Neuron (in vitro differentiated cells): Measurements from ENCODE around the gene DPY19L3.
A peak's percentile ranks its signal among the peaks of the same experiment; 100 is the strongest.
"Not testable (repeated sequence)": the region's sequence is repeated elsewhere in the genome, so short reads cannot be mapped to it uniquely, and the experiment has no call there.

Source experiments
- H2AFZ ChIP-seq: one replicate; pipeline ENCODE4 v1.6.1; 2013; ENCODE audit warnings: low read depth, mild to moderate bottlenecking, inconsistent platforms, low read length, moderate library complexity
- H3K27me3 ChIP-seq: one replicate; pipeline ENCODE4 v1.6.1; 2013; ENCODE audit warnings: low read length; ENCODE audit not compliant: insufficient read depth
- H3K36me3 ChIP-seq: one replicate; pipeline ENCODE4 v1.6.1; 2013; ENCODE audit warnings: low read length; ENCODE audit not compliant: insufficient read depth
- H3K4me1 ChIP-seq: one replicate; pipeline ENCODE4 v1.6.1; 2013; ENCODE audit warnings: low read length; ENCODE audit not compliant: insufficient read depth
- H3K4me3 ChIP-seq: 2 replicates; pipeline ENCODE4 v1.5.1; 2013; ENCODE audit warnings: mild to moderate bottlenecking, low read length, moderate library complexity
- H3K9me3 ChIP-seq: one replicate; pipeline ENCODE4 v1.6.1; 2013; ENCODE audit warnings: low read length

Gene DPY19L3

GRCh38 chr19:32404213-32404932, 1.2 kb upstream of the DPY19L3 start:
- Histone ChIP-seq H3K36me3 (peaks cover 16% of the 10 kb centered on the region), H3K4me1 (peaks cover 21% of the 10 kb centered on the region), H2AFZ (peak overlapping the region; percentile 65), H3K27me3 (no peaks in the 10 kb centered on the region), H3K9me3 (no peaks in the 10 kb centered on the region), H3K4me3 (peak overlapping the region; percentile 96)

GRCh38 chr19:32404933-32405430, 588 bp upstream of the DPY19L3 start:
- Histone ChIP-seq H3K4me3 (peak overlapping the region; percentile 96), H3K36me3 (peaks cover 23% of the 10 kb centered on the region), H3K27me3 (no peaks in the 10 kb centered on the region), H3K4me1 (peaks cover 21% of the 10 kb centered on the region), H3K9me3 (no peaks in the 10 kb centered on the region), H2AFZ (peak overlapping the region; percentile 65)

- H3K36me3 ChIP-seq: peaks cover 34% of the 10 kb centered on the region
- peaks cover 21% of the 10 kb centered on the region for H3K4me1 ChIP-seq
- H3K27me3 ChIP-seq: no peaks in the 10 kb centered on the region
- peak overlapping the region; percentile 64 for H2AFZ ChIP-seq
- H3K9me3 ChIP-seq: no peaks in the 10 kb centered on the region
- peak overlapping the region; percentile 96 for H3K4me3 ChIP-seq
Observed at GRCh38 chr19:32406161-32407003, 812 bp downstream of the DPY19L3 start.

- Histone ChIP-seq H3K36me3 (peaks cover 39% of the 10 kb centered on the region), H3K9me3 (no peaks in the 10 kb centered on the region), H3K4me1 (peaks cover 21% of the 10 kb centered on the region), H3K27me3 (no peaks in the 10 kb centered on the region), H2AFZ (no peak overlapping the region), H3K4me3 (peak overlapping the region; percentile 96)
Observed at GRCh38 chr19:32407004-32407992, 1.7 kb downstream of the DPY19L3 start.

- no peaks in the 10 kb centered on the region for H3K27me3 ChIP-seq
- H3K4me3 ChIP-seq: no peak overlapping the region
- H3K4me1 ChIP-seq: no peaks in the 10 kb centered on the region
- H2AFZ ChIP-seq: no peak overlapping the region
- peaks cover 2% of the 10 kb centered on the region for H3K9me3 ChIP-seq
- peaks cover 61% of the 10 kb centered on the region for H3K36me3 ChIP-seq
Observed at GRCh38 chr19:32415246-32415645, 9.7 kb downstream of the DPY19L3 start.

GRCh38 chr19:32415669-32416068, 10.1 kb downstream of the DPY19L3 start:
- Histone ChIP-seq H3K4me1 (no peaks in the 10 kb centered on the region), H3K27me3 (no peaks in the 10 kb centered on the region), H3K4me3 (no peak overlapping the region), H2AFZ (no peak overlapping the region), H3K9me3 (peaks cover 2% of the 10 kb centered on the region), H3K36me3 (peaks cover 60% of the 10 kb centered on the region)

- Histone ChIP-seq H3K27me3 (no peaks in the 10 kb centered on the region), H3K36me3 (peaks cover 59% of the 10 kb centered on the region), H3K4me3 (no peak overlapping the region), H3K4me1 (no peaks in the 10 kb centered on the region), H3K9me3 (peaks cover 2% of the 10 kb centered on the region), H2AFZ (no peak overlapping the region)
Observed at GRCh38 chr19:32416749-32417456, 11.3 kb downstream of the DPY19L3 start.

GRCh38 chr19:32418155-32418554, 12.6 kb downstream of the DPY19L3 start:
- Histone ChIP-seq H3K9me3 (peaks cover 2% of the 10 kb centered on the region), H3K4me3 (no peak overlapping the region), H3K36me3 (peaks cover 51% of the 10 kb centered on the region), H2AFZ (no peak overlapping the region), H3K4me1 (no peaks in the 10 kb centered on the region), H3K27me3 (no peaks in the 10 kb centered on the region)

- Histone ChIP-seq H2AFZ (no peak overlapping the region), H3K27me3 (no peaks in the 10 kb centered on the region), H3K36me3 (peaks cover 36% of the 10 kb centered on the region), H3K4me3 (no peak overlapping the region), H3K9me3 (no peaks in the 10 kb centered on the region), H3K4me1 (no peaks in the 10 kb centered on the region)
Observed at GRCh38 chr19:32421589-32422361, 16.2 kb downstream of the DPY19L3 start.

- no peaks in the 10 kb centered on the region for H3K27me3 ChIP-seq
- H3K4me1 ChIP-seq: no peaks in the 10 kb centered on the region
- H2AFZ ChIP-seq: no peak overlapping the region
- no peaks in the 10 kb centered on the region for H3K9me3 ChIP-seq
- no peak overlapping the region for H3K4me3 ChIP-seq
- peaks cover 34% of the 10 kb centered on the region for H3K36me3 ChIP-seq
Observed at GRCh38 chr19:32422435-32422834, 16.9 kb downstream of the DPY19L3 start.

GRCh38 chr19:32423944-32424343, 18.4 kb downstream of the DPY19L3 start:
- H2AFZ ChIP-seq, H3K4me3 ChIP-seq, H3K9me3 ChIP-seq, H3K27me3 ChIP-seq, H3K4me1 ChIP-seq: not testable (repeated sequence)
- H3K36me3 ChIP-seq: peaks cover 34% of the 10 kb centered on the region
